ELR (cell line): ENCODE results near the gene FAM184B.

ENCODE experiments used
- DNase-seq: peaks from one replicate; pipeline ENCODE4 v3.0.0-alpha.2; 2015; ENCODE audit warnings: low read depth

Gene FAM184B

GRCh38 chr4:17773135-17773698 lies 8.2 kb downstream of the FAM184B start:
- no peak for DNase-seq

- no peak for DNase-seq
Measured at GRCh38 chr4:17771284-17771908, 10.0 kb downstream of the FAM184B start.

- DNase-seq: no peak
Measured at GRCh38 chr4:17770845-17771244, 10.6 kb downstream of the FAM184B start.

GRCh38 chr4:17769406-17770174 lies 11.8 kb downstream of the FAM184B start:
- DNase-seq: no peak

- DNase-seq: no peak
Measured at GRCh38 chr4:17766826-17767458, 14.5 kb downstream of the FAM184B start.

- DNase-seq: no peak
Measured at GRCh38 chr4:17765514-17766286, 15.7 kb downstream of the FAM184B start.

GRCh38 chr4:17763931-17764330 lies 17.5 kb downstream of the FAM184B start:
- DNase-seq: no peak

GRCh38 chr4:17763416-17763815 lies 18.0 kb downstream of the FAM184B start:
- no peak for DNase-seq

- peak; percentile 47 for DNase-seq
Measured at GRCh38 chr4:17762726-17763125, 18.7 kb downstream of the FAM184B start.

- DNase-seq: no peak
Measured at GRCh38 chr4:17761062-17761461, 20.4 kb downstream of the FAM184B start.

GRCh38 chr4:17760626-17761025 lies 20.8 kb downstream of the FAM184B start:
- DNase-seq: no peak

GRCh38 chr4:17758485-17758884 lies 22.9 kb downstream of the FAM184B start:
- no peak for DNase-seq

GRCh38 chr4:17757621-17758020 lies 23.8 kb downstream of the FAM184B start:
- DNase-seq: no peak

- DNase-seq: no peak
Measured at GRCh38 chr4:17753646-17754045, 27.8 kb downstream of the FAM184B start.

GRCh38 chr4:17740702-17741101 lies 40.7 kb downstream of the FAM184B start:
- no peak for DNase-seq

GRCh38 chr4:17736484-17736883 lies 44.9 kb downstream of the FAM184B start:
- DNase-seq: no peak

GRCh38 chr4:17726911-17727310 lies 54.5 kb downstream of the FAM184B start:
- DNase-seq: peak; percentile 7

- no peak for DNase-seq
Measured at GRCh38 chr4:17723648-17724047, 57.8 kb downstream of the FAM184B start.

GRCh38 chr4:17722356-17722700 lies 59.1 kb downstream of the FAM184B start:
- DNase-seq: no peak

GRCh38 chr4:17721496-17722355 lies 59.7 kb downstream of the FAM184B start:
- peak; percentile 41 for DNase-seq

GRCh38 chr4:17719106-17719505 lies 62.3 kb downstream of the FAM184B start:
- peak; percentile 42 for DNase-seq
